Stomach smooth muscle (tissue), 2 donors: Measurements from ENCODE around the gene PHACTR1.
"Not testable (repeated sequence)": the region's sequence is repeated elsewhere in the genome, so short reads cannot be mapped to it uniquely, and the experiment has no call there.

Experiments used
- H3K27ac ChIP-seq: one replicate; pipeline ENCODE4 v1.7.0; 2013; ENCODE audit warnings: mild to moderate bottlenecking, low read length, inconsistent platforms
- H3K27me3 ChIP-seq, 2 donors: one replicate each; pipeline ENCODE4 v1.7.0; 2013; ENCODE audit warnings: low read length in 2 of 2; ENCODE audit not compliant: insufficient read depth in 2 of 2, control insufficient read depth in 1 of 2
- H3K36me3 ChIP-seq, 2 donors: one replicate each; pipeline ENCODE4 v1.7.0; 2013; ENCODE audit warnings: low read length in 2 of 2; ENCODE audit not compliant: control insufficient read depth in 2 of 2, insufficient read depth in 2 of 2
- H3K4me1 ChIP-seq: one replicate; pipeline ENCODE4 v1.7.0; 2013; ENCODE audit warnings: low read length; ENCODE audit not compliant: control insufficient read depth, insufficient read depth
- H3K4me3 ChIP-seq, 2 donors: one replicate each; pipeline ENCODE4 v1.7.0; 2013; ENCODE audit warnings: low read length in 2 of 2
- H3K9ac ChIP-seq, 2 donors: one replicate each; pipeline ENCODE4 v1.7.0; 2013; ENCODE audit warnings: low read length in 2 of 2, mild to moderate bottlenecking in 1 of 2
- H3K9me3 ChIP-seq, 2 donors: one replicate each; pipeline ENCODE4 v1.7.0; 2013; ENCODE audit warnings: low read length in 2 of 2; ENCODE audit not compliant: control insufficient read depth in 2 of 2
- donor health status: healthy.
- donor health status: Pancreatic carcinoma.

PHACTR1 gene

DNA sequence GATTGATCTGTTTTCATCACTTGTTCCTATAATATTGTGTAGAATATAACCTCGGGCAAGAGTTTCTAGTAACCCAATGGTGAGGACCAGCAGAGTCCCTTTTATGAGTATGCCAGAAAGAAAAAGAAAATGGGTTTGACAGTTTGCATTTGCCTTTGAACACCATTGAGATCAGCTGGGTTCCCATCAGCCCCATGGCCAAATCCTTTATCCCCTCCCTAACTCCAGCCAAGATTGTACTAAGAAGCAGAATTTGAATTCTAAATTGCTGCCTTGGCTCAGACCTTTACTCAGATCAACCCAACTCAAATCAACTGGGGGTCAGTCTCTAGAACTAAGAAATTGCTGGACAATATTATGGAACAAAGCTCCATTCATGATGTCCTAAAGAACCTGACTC, 424.4 kb downstream of the PHACTR1 start:
- H3K4me3 ChIP-seq, result no peak overlapping the region
- no peaks in the 10 kb centered on the region for H3K4me1 ChIP-seq
- H3K9me3 ChIP-seq, result no peaks in the 10 kb centered on the region
- no peak overlapping the region for H3K27ac ChIP-seq
- H3K36me3 ChIP-seq, result no peaks in the 10 kb centered on the region
- no peak overlapping the region for H3K9ac ChIP-seq
- H3K27me3 ChIP-seq, result no peaks in the 10 kb centered on the region

DNA sequence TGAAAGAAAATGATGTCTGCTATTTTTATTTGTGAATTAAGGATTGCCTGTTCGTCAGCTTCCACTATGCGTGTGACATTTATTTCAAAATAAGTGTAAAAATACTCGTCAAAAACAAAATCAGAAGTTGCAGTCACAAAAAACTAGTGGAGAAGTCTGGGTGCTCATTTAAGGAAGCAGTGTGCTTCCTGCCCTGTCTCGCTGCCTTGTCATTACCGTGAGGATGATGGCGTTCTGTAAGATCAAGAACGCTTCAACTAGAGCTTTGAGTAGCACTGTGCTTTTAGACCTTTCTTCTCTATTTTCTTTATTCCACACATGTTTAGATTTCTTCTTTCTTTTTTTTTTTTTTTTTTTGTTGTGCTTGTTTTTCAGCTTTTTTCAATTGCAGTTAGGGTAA, 424.8 kb downstream of the PHACTR1 start:
- Histone ChIP-seq H3K36me3 (no peaks in the 10 kb centered on the region), H3K27me3 (no peaks in the 10 kb centered on the region), H3K4me3 (no peak overlapping the region), H3K9me3 (no peaks in the 10 kb centered on the region), H3K4me1 (no peaks in the 10 kb centered on the region), H3K9ac (no peak overlapping the region), H3K27ac (no peak overlapping the region)

DNA sequence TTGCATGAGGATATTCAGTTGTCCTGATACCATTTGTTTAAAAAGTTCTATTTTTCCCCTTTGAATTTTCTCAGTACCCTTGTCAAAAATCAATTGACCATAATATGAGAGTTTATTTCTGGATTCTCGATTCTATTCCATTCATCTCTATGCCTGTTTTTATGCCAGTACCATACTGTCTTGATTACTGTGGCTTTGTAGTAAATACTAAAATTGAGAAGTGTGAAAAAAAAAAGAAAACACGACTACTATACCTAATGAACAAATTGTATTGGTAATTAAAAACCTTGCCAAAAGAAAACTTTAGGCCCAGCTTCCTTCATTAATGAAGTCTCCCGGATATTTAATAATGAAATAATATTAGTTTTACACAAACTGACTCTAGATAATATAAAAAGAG, 426.0 kb downstream of the PHACTR1 start:
- Histone ChIP-seq H3K4me1 (no peaks in the 10 kb centered on the region), H3K36me3 (no peaks in the 10 kb centered on the region), H3K9ac (no peak overlapping the region), H3K9me3 (no peaks in the 10 kb centered on the region), H3K27me3 (no peaks in the 10 kb centered on the region), H3K27ac (no peak overlapping the region), H3K4me3 (no peak overlapping the region)

DNA sequence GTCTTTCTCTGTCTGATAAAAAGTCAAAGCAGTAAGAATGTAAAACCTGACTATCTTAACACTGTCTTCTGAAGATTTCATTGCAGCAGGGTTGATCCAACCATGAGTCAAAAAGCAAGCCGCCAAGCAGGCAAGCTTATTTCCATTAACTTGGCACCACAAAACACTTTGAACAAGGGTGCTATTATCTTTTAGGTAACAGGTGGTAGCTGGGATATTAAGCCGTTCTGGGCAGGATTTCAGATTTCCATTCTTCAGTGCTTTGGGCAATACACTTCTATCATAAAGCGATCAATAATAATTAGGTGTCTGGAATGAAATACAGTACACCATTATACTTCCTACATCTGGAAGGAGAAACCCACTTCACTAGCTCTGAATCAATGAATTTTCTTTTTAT, 429.9 kb downstream of the PHACTR1 start:
- H3K36me3 ChIP-seq, result no peaks in the 10 kb centered on the region
- H3K4me1 ChIP-seq, result no peaks in the 10 kb centered on the region

DNA sequence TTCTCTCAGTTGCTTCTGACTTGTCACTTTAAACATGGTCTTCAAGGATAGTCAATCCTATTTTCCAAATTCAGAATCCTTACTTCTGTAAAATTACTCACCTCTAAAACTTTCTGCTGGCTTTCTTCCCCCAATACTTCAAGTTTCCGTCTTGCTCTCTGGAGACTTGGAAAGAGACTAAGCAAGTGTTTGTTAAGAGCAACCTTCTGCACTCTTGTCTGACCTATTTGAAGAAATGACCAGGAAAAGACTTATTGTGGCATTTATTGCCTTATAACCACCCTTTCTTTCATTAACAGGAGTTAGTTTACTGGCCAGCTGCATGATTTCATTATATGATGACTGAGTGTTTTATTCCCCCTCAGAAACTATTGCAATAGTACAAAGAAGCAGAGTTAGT, 430.8 kb downstream of the PHACTR1 start:
- H3K9ac ChIP-seq, result no peak overlapping the region
- H3K4me3 ChIP-seq, result no peak overlapping the region
- no peaks in the 10 kb centered on the region for H3K4me1 ChIP-seq
- H3K36me3 ChIP-seq, result no peaks in the 10 kb centered on the region
- H3K27me3 ChIP-seq, result no peaks in the 10 kb centered on the region
- no peak overlapping the region for H3K27ac ChIP-seq
- no peaks in the 10 kb centered on the region for H3K9me3 ChIP-seq

More for the DNA sequence above, 429.9 kb downstream of the PHACTR1 start:
- Histone ChIP-seq H3K4me3 (no peak overlapping the region), H3K27ac (no peak overlapping the region), H3K27me3 (no peaks in the 10 kb centered on the region), H3K9me3 (no peaks in the 10 kb centered on the region), H3K9ac (no peak overlapping the region)

DNA sequence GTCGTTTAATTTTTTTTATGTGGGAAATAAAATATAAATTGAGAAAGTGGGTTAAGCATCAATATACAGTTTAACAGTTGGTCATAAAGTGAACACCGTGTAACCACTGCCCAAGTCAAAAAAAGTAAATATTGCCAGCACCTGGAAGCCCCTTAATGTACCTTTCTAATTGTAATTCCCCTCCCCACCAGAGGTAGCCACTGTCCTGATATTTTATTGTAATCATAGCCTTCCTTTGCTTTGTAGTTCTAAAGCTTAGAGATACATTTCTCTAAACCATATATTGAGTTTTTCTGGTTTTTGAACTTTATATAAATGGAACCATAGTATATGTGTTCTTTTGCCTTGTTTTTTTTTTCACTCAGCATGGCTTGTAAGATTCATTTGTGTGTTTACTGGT, 431.2 kb downstream of the PHACTR1 start:
- Histone ChIP-seq H3K27me3 (no peaks in the 10 kb centered on the region), H3K4me1 (peaks cover 3% of the 10 kb centered on the region), H3K27ac (no peak overlapping the region), H3K36me3 (no peaks in the 10 kb centered on the region), H3K4me3 (no peak overlapping the region), H3K9ac (no peak overlapping the region), H3K9me3 (no peaks in the 10 kb centered on the region)

DNA sequence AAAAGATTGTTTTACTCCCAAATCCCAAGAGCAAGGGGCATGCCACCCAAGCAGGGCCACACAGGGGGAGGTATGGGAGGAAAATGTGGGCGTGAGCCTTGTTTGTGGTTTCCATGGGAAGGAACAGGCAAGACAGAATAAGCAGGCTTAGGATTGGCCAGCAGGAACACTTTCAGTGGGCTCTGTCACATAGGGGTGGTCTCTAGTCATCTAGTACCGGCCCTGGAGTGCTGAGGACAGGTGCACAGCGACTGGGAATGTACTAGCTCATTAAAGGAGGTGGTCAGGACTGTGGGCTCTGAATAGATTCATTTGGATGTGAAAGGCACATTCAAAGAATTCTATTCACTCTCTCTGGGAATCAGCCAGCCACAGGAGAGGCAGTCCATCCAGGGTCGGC, 436.2 kb downstream of the PHACTR1 start:
- Histone ChIP-seq H3K9ac (no peak overlapping the region), H3K9me3 (no peaks in the 10 kb centered on the region), H3K27ac (no peak overlapping the region), H3K4me3 (no peak overlapping the region), H3K36me3 (no peaks in the 10 kb centered on the region), H3K4me1 (peaks cover 4% of the 10 kb centered on the region), H3K27me3 (no peaks in the 10 kb centered on the region)

DNA sequence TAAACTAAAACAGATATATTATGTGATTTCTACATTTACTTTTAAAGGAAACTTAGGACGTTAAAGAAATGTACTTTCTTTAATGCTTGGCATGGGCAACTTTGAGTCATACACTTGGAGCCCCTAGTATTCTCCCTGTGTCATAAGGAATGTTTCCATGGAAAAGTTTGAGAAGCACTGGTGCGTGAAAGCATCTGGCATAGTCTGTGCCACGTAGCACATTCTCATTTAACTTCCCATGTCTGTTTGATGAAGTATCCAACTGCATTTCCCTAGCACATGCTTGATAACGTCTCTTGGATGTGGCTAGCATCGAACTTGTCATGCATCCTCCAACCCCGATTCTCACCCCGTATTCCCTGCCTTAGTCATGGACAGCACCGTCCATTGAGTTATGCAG, 439.8 kb downstream of the PHACTR1 start:
- Histone ChIP-seq H3K27ac (no peak overlapping the region), H3K27me3 (no peaks in the 10 kb centered on the region), H3K36me3 (no peaks in the 10 kb centered on the region), H3K4me1 (peaks cover 4% of the 10 kb centered on the region), H3K9me3 (no peaks in the 10 kb centered on the region), H3K9ac (no peak overlapping the region), H3K4me3 (no peak overlapping the region)

DNA sequence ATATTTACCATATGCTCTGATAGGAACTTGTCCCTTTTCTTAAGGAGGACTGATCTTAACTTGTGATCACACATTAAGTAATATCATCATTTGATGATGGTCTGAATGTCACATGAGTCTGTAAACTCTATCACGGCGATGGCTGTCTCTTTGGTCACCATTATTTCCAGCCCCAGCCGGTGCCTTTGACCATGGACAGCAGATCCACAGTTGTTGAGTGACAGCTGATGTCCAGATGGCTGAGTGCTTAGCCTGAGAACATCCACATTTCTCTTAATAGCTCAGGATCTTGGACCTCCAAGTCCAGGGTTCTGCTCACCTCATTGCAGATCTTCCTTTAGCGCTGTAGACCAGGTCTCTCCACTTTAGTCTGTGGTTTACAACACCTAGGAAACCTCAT, 440.7 kb downstream of the PHACTR1 start:
- H3K4me3 ChIP-seq, result no peak overlapping the region
- H3K9me3 ChIP-seq, result no peaks in the 10 kb centered on the region
- H3K27me3 ChIP-seq, result no peaks in the 10 kb centered on the region
- no peak overlapping the region for H3K27ac ChIP-seq
- no peak overlapping the region for H3K9ac ChIP-seq
- H3K36me3 ChIP-seq, result no peaks in the 10 kb centered on the region
- peaks cover 4% of the 10 kb centered on the region for H3K4me1 ChIP-seq

DNA sequence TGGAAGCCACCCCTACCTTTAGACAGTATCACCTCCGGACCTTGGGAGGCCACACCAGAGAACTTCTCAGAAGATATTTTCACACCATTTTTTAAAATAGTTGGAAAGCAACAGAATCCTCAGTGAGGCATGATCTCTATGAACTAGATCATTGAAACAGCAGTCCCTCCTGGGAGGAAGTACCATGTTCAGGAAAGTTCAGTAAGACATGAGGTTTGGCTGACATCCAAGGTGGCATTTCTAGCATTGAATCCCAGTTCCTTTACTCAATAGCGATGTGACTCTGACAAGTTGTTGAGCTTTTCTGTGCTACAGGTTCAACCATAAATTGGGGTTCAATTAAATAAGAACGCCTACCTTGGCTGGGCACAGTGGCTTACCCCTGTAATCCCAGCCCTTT, 442.7 kb downstream of the PHACTR1 start:
- Histone ChIP-seq H3K9me3 (no peaks in the 10 kb centered on the region), H3K9ac (no peak overlapping the region), H3K36me3 (no peaks in the 10 kb centered on the region), H3K27me3 (no peaks in the 10 kb centered on the region), H3K4me1 (no peaks in the 10 kb centered on the region), H3K27ac (no peak overlapping the region), H3K4me3 (no peak overlapping the region)

DNA sequence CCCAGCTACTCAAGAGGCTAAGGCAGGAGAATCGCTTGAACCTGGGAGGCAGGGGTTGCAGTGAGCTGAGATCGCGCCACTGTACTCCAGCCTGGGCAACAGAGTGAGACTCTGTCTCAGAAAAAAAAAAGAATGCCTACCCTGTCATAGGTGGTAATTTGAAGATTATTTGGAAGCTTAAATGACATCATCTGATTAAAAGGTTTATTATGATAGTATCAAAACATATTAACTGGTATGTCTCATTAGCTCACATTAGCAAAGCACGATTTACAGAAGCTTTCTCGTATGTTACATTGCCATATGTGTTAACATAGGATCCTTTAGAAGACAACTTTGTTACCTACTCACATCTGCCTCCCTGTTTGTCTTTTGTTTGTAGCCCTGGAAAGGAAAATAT, 443.3 kb downstream of the PHACTR1 start:
- not testable (repeated sequence) for H3K9me3 ChIP-seq, H3K9ac ChIP-seq, H3K4me3 ChIP-seq, H3K4me1 ChIP-seq, H3K36me3 ChIP-seq, H3K27me3 ChIP-seq, H3K27ac ChIP-seq
